ENCODE data around the gene GRIN2A. TPM values are rescaled to one million over a fixed set of nuclear protein-coding genes. Genes with fewer than 3 reads are reported as not detected.
"Not testable (repeated sequence)": the region's sequence is repeated elsewhere in the genome, so short reads cannot be mapped to it uniquely, and the experiment has no call there.

GRIN2A gene
- total RNA-seq, 2 donors from 2014 or later = not detected

GRCh38 chr16:9913604-9914326 lies 268.5 kb downstream of the GRIN2A start:
- ATAC-seq (no peak), DNase-seq (ENCODE audit: low spot score in 2 of 2) (no peak)
- H3K36me3 Mint-ChIP-seq = no peaks in the 10 kb centered on the region
- H3K27ac Mint-ChIP-seq = no peak overlapping the region
- peaks cover 0 to 7% of the 10 kb centered on the region in 2 donors for H3K9me3 Mint-ChIP-seq

DNA sequence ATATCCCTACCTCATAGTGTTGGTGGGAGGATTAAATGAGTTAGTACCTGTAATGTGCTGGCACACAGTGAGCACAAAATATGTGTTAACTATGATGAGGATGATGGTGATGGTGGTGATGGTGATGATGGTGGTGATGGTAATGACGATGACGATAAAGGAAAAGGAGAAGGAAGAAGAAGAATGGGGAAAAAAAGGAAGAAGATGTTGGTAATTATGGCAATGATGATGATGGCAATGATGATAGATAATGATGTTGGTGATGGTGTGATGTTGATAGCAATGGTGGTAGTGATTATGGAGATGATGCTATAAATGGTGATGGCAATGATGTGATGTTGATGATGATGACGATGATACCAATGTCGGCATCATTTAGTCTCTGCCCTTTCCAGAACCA lies 270.2 kb downstream of the GRIN2A start:
- no peak overlapping the region for H3K27ac Mint-ChIP-seq
- DNase-seq (ENCODE audit: low spot score in 2 of 2) = no peak
- ATAC-seq = no peak
- H3K36me3 Mint-ChIP-seq = no peaks in the 10 kb centered on the region
- peaks cover 6 to 12% of the 10 kb centered on the region in 2 donors for H3K9me3 Mint-ChIP-seq

- Mint-ChIP-seq H3K36me3 (no peaks in the 10 kb centered on the region), H3K27ac (no peak overlapping the region), H3K9me3 (peaks cover 8 to 12% of the 10 kb centered on the region in 2 donors)
- no peak for DNase-seq (ENCODE audit: low spot score in 2 of 2)
- ATAC-seq = no peak
Observed at GRCh38 chr16:9911231-9911630, 271.0 kb downstream of the GRIN2A start.

DNA sequence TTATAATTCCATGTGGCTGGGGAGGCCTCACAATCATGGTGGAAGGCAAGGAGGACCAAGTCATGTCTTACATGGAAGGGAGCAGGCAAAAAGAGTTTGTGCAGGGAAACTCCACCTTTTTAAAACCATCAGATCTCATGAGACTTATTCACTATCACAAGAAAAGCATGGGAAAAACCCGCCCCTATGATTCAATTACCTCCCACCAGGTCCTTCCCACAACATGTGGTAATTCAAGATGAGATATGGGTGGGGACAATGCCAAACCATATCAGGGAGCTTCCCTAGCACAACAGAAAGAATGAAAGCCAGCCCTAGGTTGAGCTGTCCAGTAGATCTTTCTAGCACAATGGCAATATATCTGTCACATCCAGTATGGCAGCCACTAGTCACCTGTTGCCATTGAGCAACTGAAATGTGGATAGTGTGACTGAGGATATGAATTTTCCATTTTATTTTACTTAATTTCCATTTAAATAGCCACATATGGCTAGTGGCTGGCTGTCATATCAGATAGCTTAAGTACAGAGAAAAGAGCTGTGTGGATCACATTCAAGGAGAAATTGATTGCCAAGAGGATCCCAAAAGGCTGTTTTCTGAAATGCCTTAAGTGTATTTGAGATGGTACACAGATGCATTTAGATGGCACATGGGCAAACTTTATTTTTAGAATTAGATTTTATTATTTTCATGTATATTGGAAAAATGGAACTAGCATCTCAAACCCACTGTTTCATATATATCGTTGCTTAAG lies 273.0 kb downstream of the GRIN2A start:
- Mint-ChIP-seq H3K27ac (no peak overlapping the region), H3K36me3 (no peaks in the 10 kb centered on the region), H3K9me3 (peaks cover 10 to 12% of the 10 kb centered on the region in 2 donors)
- no peak for ATAC-seq
- DNase-seq (ENCODE audit: low spot score in 2 of 2) = no peak

DNA sequence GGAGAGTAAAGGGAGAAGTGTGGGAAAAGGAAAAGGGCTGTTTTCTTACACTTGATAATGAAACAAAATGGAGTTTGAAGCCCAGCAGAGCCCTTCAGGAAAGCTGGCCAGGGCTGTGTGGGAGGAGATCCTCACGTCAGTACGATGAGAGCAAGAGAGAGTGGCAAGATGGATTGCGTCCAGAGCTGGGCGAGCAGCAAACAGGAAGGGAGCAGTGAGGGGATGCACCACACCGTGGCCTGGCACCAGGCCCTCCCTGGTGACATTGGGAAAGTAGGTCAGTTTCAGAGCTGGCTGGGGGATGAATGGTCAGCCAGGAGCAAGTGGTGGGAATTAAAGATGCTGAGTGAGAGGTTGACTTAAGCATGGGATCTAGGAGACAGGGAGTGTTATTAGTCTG lies 273.6 kb downstream of the GRIN2A start:
- H3K36me3 Mint-ChIP-seq = no peaks in the 10 kb centered on the region
- no peak for ATAC-seq
- H3K27ac Mint-ChIP-seq = peak overlapping the region in 1 of 2 donors; percentile 5
- H3K9me3 Mint-ChIP-seq = peaks cover 11 to 12% of the 10 kb centered on the region in 2 donors
- no peak for DNase-seq (ENCODE audit: low spot score in 2 of 2)

GRCh38 chr16:9907752-9908151 lies 274.5 kb downstream of the GRIN2A start:
- DNase-seq (ENCODE audit: low spot score in 2 of 2) (no peak), ATAC-seq (no peak)
- Mint-ChIP-seq H3K36me3 (no peaks in the 10 kb centered on the region), H3K9me3 (peaks cover 16% of the 10 kb centered on the region in 2 donors), H3K27ac (no peak overlapping the region)

DNA sequence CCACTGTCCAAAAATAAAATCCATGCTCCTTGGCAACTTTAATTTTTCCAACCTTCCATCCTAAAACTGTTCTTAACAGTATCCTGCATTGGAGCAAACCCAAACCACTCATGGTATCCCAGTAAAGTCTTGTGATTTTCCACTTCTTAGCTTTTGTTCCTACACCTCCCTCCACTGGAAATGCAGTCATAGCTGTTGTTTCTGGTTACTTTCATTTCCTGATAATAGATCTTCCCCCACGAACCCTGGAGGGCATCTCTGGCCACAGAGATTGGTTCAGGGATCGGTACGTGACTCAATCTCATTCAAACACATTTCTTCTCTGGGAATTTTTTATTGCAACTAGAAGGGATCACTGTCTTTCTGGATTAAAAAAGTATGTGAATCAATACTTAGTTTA lies 276.0 kb downstream of the GRIN2A start:
- no peak for ATAC-seq
- peaks cover 14 to 16% of the 10 kb centered on the region in 2 donors for H3K9me3 Mint-ChIP-seq
- H3K36me3 Mint-ChIP-seq = no peaks in the 10 kb centered on the region

GRCh38 chr16:9904526-9904925 lies 277.7 kb downstream of the GRIN2A start:
- no peak for ATAC-seq
- Mint-ChIP-seq H3K9me3 (peaks cover 17 to 24% of the 10 kb centered on the region in 2 donors), H3K27ac (no peak overlapping the region), H3K36me3 (no peaks in the 10 kb centered on the region)
- DNase-seq (ENCODE audit: low spot score in 2 of 2) = no peak

More for the DNA sequence above, 276.0 kb downstream of the GRIN2A start:
- H3K27ac Mint-ChIP-seq = no peak overlapping the region
- no peak for DNase-seq (ENCODE audit: low spot score in 2 of 2)

GRCh38 chr16:9900576-9900975 lies 281.7 kb downstream of the GRIN2A start:
- H3K27ac Mint-ChIP-seq = no peak overlapping the region

GRCh38 chr16:9898555-9898954 lies 283.7 kb downstream of the GRIN2A start:
- Mint-ChIP-seq H3K36me3 (no peaks in the 10 kb centered on the region), H3K9me3 (peaks cover 18 to 33% of the 10 kb centered on the region in 2 donors), H3K27ac (no peak overlapping the region)
- no peak for DNase-seq (ENCODE audit: low spot score in 2 of 2)
- ATAC-seq = no peak

More at GRCh38 chr16:9900576-9900975, 281.7 kb downstream of the GRIN2A start:
- ATAC-seq (no peak), DNase-seq (ENCODE audit: low spot score in 2 of 2) (no peak)
- H3K9me3 Mint-ChIP-seq = peaks cover 19 to 21% of the 10 kb centered on the region in 2 donors
- H3K36me3 Mint-ChIP-seq = no peaks in the 10 kb centered on the region

- Mint-ChIP-seq H3K27ac (no peak overlapping the region), H3K36me3 (no peaks in the 10 kb centered on the region), H3K9me3 (peaks cover 14 to 29% of the 10 kb centered on the region in 2 donors)
- no peak for ATAC-seq
- DNase-seq (ENCODE audit: low spot score in 2 of 2) = no peak
Observed at GRCh38 chr16:9898124-9898523, 284.1 kb downstream of the GRIN2A start.

GRCh38 chr16:9895817-9896216 lies 286.4 kb downstream of the GRIN2A start:
- H3K27ac Mint-ChIP-seq = no peak overlapping the region
- peaks cover 20 to 40% of the 10 kb centered on the region in 2 donors for H3K9me3 Mint-ChIP-seq
- H3K36me3 Mint-ChIP-seq = no peaks in the 10 kb centered on the region
- no peak for DNase-seq (ENCODE audit: low spot score in 2 of 2)
- no peak for ATAC-seq

GRCh38 chr16:9885876-9886275 lies 296.4 kb downstream of the GRIN2A start:
- no peak for ATAC-seq
- DNase-seq (ENCODE audit: low spot score in 2 of 2) = no peak
- Mint-ChIP-seq H3K9me3 (peaks cover under 1 to 4% of the 10 kb centered on the region in 2 donors), H3K27ac (no peak overlapping the region), H3K36me3 (no peaks in the 10 kb centered on the region)

DNA sequence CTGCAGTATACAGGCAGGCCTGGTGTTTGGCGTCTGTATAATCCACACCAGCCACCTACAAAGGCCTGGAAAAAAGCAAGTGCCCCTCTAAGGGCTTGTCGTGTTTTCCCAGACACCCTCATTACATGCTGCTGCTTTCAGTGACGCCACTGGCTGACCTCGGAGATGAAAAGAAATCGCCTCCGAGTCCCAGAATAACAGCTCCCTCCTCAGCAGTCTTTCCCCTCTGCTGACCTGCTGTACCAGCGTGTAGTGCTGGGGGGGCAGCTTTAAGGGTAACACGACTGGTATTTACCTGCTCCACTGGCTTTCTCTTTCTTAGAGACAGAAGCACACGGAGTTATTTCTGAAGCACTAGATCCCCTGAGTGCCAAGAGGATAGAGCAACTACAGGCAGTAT lies 296.8 kb downstream of the GRIN2A start:
- ATAC-seq (no peak), DNase-seq (ENCODE audit: low spot score in 2 of 2) (no peak)
- H3K9me3 Mint-ChIP-seq = peaks cover 0 to 5% of the 10 kb centered on the region in 2 donors
- no peaks in the 10 kb centered on the region for H3K36me3 Mint-ChIP-seq
- no peak overlapping the region for H3K27ac Mint-ChIP-seq

DNA sequence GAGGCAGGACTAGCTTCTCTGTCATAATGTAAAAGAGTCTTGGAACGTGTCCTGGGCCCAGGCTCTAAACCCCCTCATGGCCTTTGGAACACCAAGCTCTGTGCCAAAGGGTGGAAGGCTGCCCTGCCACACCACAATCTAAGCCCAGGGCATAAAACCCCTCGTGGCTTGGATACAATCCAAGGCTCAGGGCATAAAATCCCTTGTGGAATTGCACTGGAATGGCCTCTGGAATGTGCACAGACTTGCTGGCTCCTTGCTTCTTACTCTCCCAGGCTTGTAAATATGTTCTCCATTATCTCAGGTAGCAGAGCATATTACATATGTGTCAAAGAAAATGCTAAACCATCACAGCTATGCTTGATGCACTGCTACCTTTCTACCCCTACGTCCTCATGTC lies 306.2 kb downstream of the GRIN2A start:
- not testable (repeated sequence) for H3K36me3 Mint-ChIP-seq; H3K9me3 Mint-ChIP-seq; H3K27ac Mint-ChIP-seq; DNase-seq (ENCODE audit: low spot score in 2 of 2); ATAC-seq

DNA sequence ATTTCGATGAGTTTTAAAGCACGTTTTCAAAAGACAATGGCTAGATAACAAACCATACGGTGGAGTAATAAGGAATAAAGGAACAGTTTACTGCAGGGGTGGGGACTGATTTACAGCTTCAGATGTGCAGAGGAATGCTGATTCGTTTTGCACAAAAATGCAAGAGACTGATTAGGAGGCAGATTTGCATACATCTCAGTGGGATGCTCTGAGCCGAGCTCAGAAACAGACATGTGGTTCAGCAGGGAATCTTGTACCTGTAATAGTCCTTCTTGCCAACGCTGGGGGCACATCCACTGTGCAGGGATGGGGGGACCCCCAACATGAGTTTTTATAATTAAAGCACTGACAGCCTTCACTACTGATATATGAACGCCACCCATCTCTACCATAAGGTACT lies 308.0 kb downstream of the GRIN2A start:
- H3K27ac Mint-ChIP-seq = no peak overlapping the region
- H3K36me3 Mint-ChIP-seq = no peaks in the 10 kb centered on the region
- ATAC-seq = no peak
- no peak for DNase-seq (ENCODE audit: low spot score in 2 of 2)
- H3K9me3 Mint-ChIP-seq = peaks cover 0 to 6% of the 10 kb centered on the region in 2 donors

- DNase-seq (ENCODE audit: low spot score in 2 of 2) (no peak), ATAC-seq (no peak)
- Mint-ChIP-seq H3K27ac (no peak overlapping the region), H3K9me3 (no peaks in the 10 kb centered on the region), H3K36me3 (no peaks in the 10 kb centered on the region)
Observed at GRCh38 chr16:9870962-9871361, 311.3 kb downstream of the GRIN2A start.

DNA sequence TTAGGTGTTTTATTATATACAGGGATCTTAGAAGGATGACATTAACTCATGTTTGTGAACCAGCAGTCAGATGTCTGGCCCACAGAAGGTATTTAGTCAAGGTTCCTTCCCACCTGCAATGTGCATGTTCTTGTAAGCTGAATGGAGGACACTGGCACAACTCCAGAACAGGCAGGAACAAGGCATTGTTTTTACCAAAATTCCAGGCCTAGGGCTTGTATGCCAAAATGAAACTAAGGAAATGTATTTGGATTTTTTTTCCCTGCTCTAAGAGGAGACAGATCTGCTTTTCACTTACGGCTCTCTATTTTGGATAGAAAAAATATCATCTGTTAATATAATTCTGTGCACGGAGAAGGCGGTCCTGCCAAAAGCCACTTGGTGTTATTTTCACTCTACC lies 312.5 kb downstream of the GRIN2A start:
- no peaks in the 10 kb centered on the region for H3K36me3 Mint-ChIP-seq
- ATAC-seq (no peak), DNase-seq (ENCODE audit: low spot score in 2 of 2) (no peak)
- no peak overlapping the region for H3K27ac Mint-ChIP-seq
- H3K9me3 Mint-ChIP-seq = no peaks in the 10 kb centered on the region
